Panc1 (cell line): Measurements from ENCODE around the gene UNC93A.

Experiments used
- TCF7L2 ChIP-seq: IDR thresholded peaks from 2 replicates; pipeline ENCODE4 v1.6.1; 2011; ENCODE audit warnings: mild to moderate bottlenecking, low read depth, low read length, inconsistent platforms
- TF ChIP-seq, protein P1 (sequence below): fragments of 450-650 bp; IDR thresholded peaks from 2 replicates; pipeline ENCODE4 v1.5.1; 2017; ENCODE audit warnings: mild to moderate bottlenecking

DNA sequence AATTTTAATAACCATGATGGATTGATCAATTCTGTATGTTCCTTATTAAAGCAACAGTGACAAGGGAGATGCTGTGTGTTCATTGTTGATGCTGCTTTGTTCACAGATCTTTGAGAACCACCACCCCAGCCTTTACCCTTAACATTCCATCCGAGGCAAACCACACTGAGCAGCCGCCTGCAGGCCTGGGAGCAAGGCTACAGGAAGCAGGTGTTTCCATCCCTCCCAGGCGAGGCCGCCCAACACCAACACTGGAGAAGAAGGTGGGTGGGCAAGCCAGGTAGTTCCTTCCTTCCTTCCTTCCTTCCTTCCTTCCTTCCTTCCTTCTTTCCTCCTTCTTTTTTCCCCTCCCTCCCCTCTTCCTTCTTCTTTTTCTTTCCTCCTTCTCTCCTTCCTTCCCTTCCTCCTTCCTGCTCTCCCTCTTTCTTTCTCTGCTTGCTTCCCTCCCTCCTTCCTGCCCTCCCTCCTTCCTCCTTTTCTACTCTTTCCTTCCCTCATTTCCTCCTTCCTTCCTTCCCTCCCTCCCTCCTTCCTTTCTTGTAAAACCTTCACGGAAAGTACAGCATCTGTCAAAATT is 47.5 kb downstream of the UNC93A start:
- TF ChIP-seq, protein P1, sequence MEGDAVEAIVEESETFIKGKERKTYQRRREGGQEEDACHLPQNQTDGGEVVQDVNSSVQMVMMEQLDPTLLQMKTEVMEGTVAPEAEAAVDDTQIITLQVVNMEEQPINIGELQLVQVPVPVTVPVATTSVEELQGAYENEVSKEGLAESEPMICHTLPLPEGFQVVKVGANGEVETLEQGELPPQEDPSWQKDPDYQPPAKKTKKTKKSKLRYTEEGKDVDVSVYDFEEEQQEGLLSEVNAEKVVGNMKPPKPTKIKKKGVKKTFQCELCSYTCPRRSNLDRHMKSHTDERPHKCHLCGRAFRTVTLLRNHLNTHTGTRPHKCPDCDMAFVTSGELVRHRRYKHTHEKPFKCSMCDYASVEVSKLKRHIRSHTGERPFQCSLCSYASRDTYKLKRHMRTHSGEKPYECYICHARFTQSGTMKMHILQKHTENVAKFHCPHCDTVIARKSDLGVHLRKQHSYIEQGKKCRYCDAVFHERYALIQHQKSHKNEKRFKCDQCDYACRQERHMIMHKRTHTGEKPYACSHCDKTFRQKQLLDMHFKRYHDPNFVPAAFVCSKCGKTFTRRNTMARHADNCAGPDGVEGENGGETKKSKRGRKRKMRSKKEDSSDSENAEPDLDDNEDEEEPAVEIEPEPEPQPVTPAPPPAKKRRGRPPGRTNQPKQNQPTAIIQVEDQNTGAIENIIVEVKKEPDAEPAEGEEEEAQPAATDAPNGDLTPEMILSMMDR: no peak
- no peak for TF ChIP-seq TCF7L2
